GM12873 (cell line): Measurements from ENCODE around the gene OARD1.

Experiments
- CTCF ChIP-seq: IDR thresholded peaks from 2 replicates; pipeline ENCODE4 v1.5.1; 2012; ENCODE audit warnings: low read depth, mild to moderate bottlenecking, moderate library complexity, low read length, control low read depth; ENCODE audit not compliant: insufficient read depth; ENCODE audit errors: missing control alignments

The OARD1 gene

GRCh38 chr6:41039060-41039998 lies 32.8 kb downstream of the OARD1 start, which contains the start of gene UNC5CL:
TSS of gene UNC5CL (minus strand) at chr6:41039221. CDS start at chr6:41035074, 4,147 bp downstream.
- TF ChIP-seq CTCF, result peak; percentile 87

- TF ChIP-seq CTCF, result no peak
Measured at GRCh38 chr6:41038205-41038604, 34.0 kb downstream of the OARD1 start.

- TF ChIP-seq CTCF, result no peak
Measured at GRCh38 chr6:41037107-41037900, 34.9 kb downstream of the OARD1 start.

- no peak for TF ChIP-seq CTCF
Measured at GRCh38 chr6:41036601-41037000, 35.6 kb downstream of the OARD1 start.

GRCh38 chr6:41036186-41036585 lies 36.0 kb downstream of the OARD1 start:
- no peak for TF ChIP-seq CTCF

GRCh38 chr6:41033776-41034175 lies 38.4 kb downstream of the OARD1 start:
- TF ChIP-seq CTCF, result no peak

GRCh38 chr6:41032830-41033229 lies 39.3 kb downstream of the OARD1 start:
- no peak for TF ChIP-seq CTCF
